HEK293 (cell line): Measurements from ENCODE around the gene MAGI1.

Experiments used
- CTCF ChIA-PET: fragments of 350-600 bp; formaldehyde crosslinking; extraction: SDS; loops from one replicate; lab custom pipeline; 2021; ENCODE audit warnings: antibody characterized with exemption; lab: Yijun Ruan, JAX
- POLR2A ChIA-PET: fragments of 300-600 bp; formaldehyde crosslinking; extraction: SDS; loops from one replicate; lab custom pipeline; 2020; ENCODE audit warnings: antibody characterized with exemption, inconsistent platforms; lab: Yijun Ruan, JAX
- H3K27ac ChIP-seq: fragments of 200-500 bp; sonication (Bioruptor generic); 2 replicates; pipeline ENCODE4 v1.5.1; 2014; ENCODE audit warnings: low read depth, low read length, control low read depth, inconsistent platforms; ENCODE audit errors: extremely low read depth
- H3K36me3 ChIP-seq, 2 experiments: fragments of 200-500 bp in 1 of 2; sonication (Bioruptor generic) in 1 of 2; 1 replicate in 1 of 2; 2 replicates in 1 of 2; pipeline ENCODE4 v1.5.1; 2014 to 2017; ENCODE audit warnings: inconsistent platforms in 2 of 2, low read length in 2 of 2; ENCODE audit not compliant: control insufficient read depth in 2 of 2, insufficient read depth in 1 of 2
- H3K4me1 ChIP-seq: fragments of 200-500 bp; sonication (Bioruptor generic); 2 replicates; pipeline ENCODE4 v1.5.1; 2014; ENCODE audit warnings: mild to moderate bottlenecking, low read length, inconsistent platforms; ENCODE audit not compliant: control insufficient read depth, insufficient read depth
- H3K4me3 ChIP-seq: 2 replicates; pipeline ENCODE4 v1.5.1; 2011; ENCODE audit warnings: low read depth, mild to moderate bottlenecking, control low read depth, low read length, moderate library complexity
- H3K9me3 ChIP-seq: fragments of 200-500 bp; sonication (Bioruptor generic); 2 replicates; pipeline ENCODE4 v1.5.1; 2014; ENCODE audit warnings: low read depth, low read length, inconsistent platforms; ENCODE audit not compliant: control insufficient read depth, insufficient read depth
- GFI1B ChIP-seq: fragments of 450-650 bp; formaldehyde crosslinking; IDR thresholded peaks from 2 replicates; pipeline ENCODE4 v1.5.1; 2016; ENCODE audit warnings: missing biosample characterization, missing genetic modification characterization
- IKZF3 ChIP-seq: fragments of 450-650 bp; IDR thresholded peaks from 2 replicates; pipeline ENCODE4 v1.5.0; 2018; ENCODE audit warnings: missing biosample characterization, mild to moderate bottlenecking, missing genetic modification characterization, moderate library complexity
- KLF8 ChIP-seq: fragments of 450-650 bp; formaldehyde crosslinking; IDR thresholded peaks from 2 replicates; pipeline ENCODE4 v1.5.1; 2016; ENCODE audit warnings: missing biosample characterization, missing genetic modification characterization
- PRDM6 ChIP-seq: fragments of 450-650 bp; formaldehyde crosslinking; IDR thresholded peaks from 2 replicates; pipeline ENCODE4 v1.5.1; 2017; ENCODE audit warnings: missing biosample characterization, missing genetic modification characterization
- SCRT1 ChIP-seq: fragments of 450-650 bp; formaldehyde crosslinking; IDR thresholded peaks from 2 replicates; pipeline ENCODE4 v1.5.1; 2016; ENCODE audit warnings: missing biosample characterization, missing genetic modification characterization, borderline replicate concordance
- SP7 ChIP-seq: fragments of 450-650 bp; formaldehyde crosslinking; IDR thresholded peaks from 2 replicates; pipeline ENCODE4 v1.5.1; 2016; ENCODE audit warnings: missing biosample characterization, missing genetic modification characterization
- ZFP3 ChIP-seq: fragments of 450-650 bp; formaldehyde crosslinking; IDR thresholded peaks from 2 replicates; pipeline ENCODE4 v1.5.1; 2016; ENCODE audit warnings: low read depth, missing biosample characterization, missing genetic modification characterization
- ZFP41 ChIP-seq: fragments of 450-650 bp; formaldehyde crosslinking; IDR thresholded peaks from 2 replicates; pipeline ENCODE4 v1.5.1; 2016; ENCODE audit warnings: missing biosample characterization, missing genetic modification characterization, borderline replicate concordance
- ZNF10 ChIP-seq: fragments of 450-650 bp; formaldehyde crosslinking; IDR thresholded peaks from 2 replicates; pipeline ENCODE4 v1.5.1; 2017; ENCODE audit warnings: missing biosample characterization, missing genetic modification characterization
- ZNF157 ChIP-seq: fragments of 450-650 bp; formaldehyde crosslinking; IDR thresholded peaks from 2 replicates; pipeline ENCODE4 v1.5.1; 2016; ENCODE audit warnings: missing biosample characterization, missing genetic modification characterization
- ZNF202 ChIP-seq: fragments of 450-650 bp; formaldehyde crosslinking; IDR thresholded peaks from 2 replicates; pipeline ENCODE4 v1.5.1; 2016; ENCODE audit warnings: missing biosample characterization, missing genetic modification characterization, borderline replicate concordance
- ZNF292 ChIP-seq: fragments of 450-650 bp; formaldehyde crosslinking; IDR thresholded peaks from 2 replicates; pipeline ENCODE4 v1.5.1; 2016; ENCODE audit warnings: low read depth, missing biosample characterization, missing genetic modification characterization, borderline replicate concordance
- ZNF311 ChIP-seq: fragments of 450-650 bp; formaldehyde crosslinking; IDR thresholded peaks from 2 replicates; pipeline ENCODE4 v1.5.1; 2017; ENCODE audit warnings: missing biosample characterization, missing genetic modification characterization, borderline replicate concordance
- ZNF362 ChIP-seq: fragments of 450-650 bp; formaldehyde crosslinking; IDR thresholded peaks from 2 replicates; pipeline ENCODE4 v1.5.1; 2016; ENCODE audit warnings: missing biosample characterization, missing genetic modification characterization
- ZNF366 ChIP-seq: fragments of 450-650 bp; formaldehyde crosslinking; conservative IDR thresholded peaks from 2 replicates; pipeline ENCODE4 v1.5.1; 2016; ENCODE audit warnings: missing biosample characterization, missing genetic modification characterization
- ZNF423 ChIP-seq: fragments of 450-650 bp; formaldehyde crosslinking; IDR thresholded peaks from 2 replicates; pipeline ENCODE4 v1.5.1; 2016; ENCODE audit warnings: missing biosample characterization, missing genetic modification characterization
- ZNF514 ChIP-seq: fragments of 450-650 bp; formaldehyde crosslinking; IDR thresholded peaks from 2 replicates; pipeline ENCODE4 v1.5.1; 2016; ENCODE audit warnings: missing biosample characterization, missing genetic modification characterization
- ZNF521 ChIP-seq: fragments of 450-650 bp; formaldehyde crosslinking; IDR thresholded peaks from 2 replicates; pipeline ENCODE4 v1.5.1; 2017; ENCODE audit warnings: missing biosample characterization, mild to moderate bottlenecking, missing genetic modification characterization
- ZNF571 ChIP-seq: fragments of 450-650 bp; formaldehyde crosslinking; IDR thresholded peaks from 2 replicates; pipeline ENCODE4 v1.5.0; 2017; ENCODE audit warnings: missing biosample characterization, missing genetic modification characterization
- ZNF623 ChIP-seq: fragments of 450-650 bp; formaldehyde crosslinking; IDR thresholded peaks from 2 replicates; pipeline ENCODE4 v1.5.1; 2016; ENCODE audit warnings: missing biosample characterization, missing genetic modification characterization
- ZXDB ChIP-seq: fragments of 450-650 bp; formaldehyde crosslinking; IDR thresholded peaks from 2 replicates; pipeline ENCODE4 v1.5.1; 2016; ENCODE audit warnings: missing biosample characterization, missing genetic modification characterization
- TF ChIP-seq, protein P1 (sequence below): fragments of 450-650 bp; formaldehyde crosslinking; IDR thresholded peaks from 2 replicates; pipeline ENCODE4 v1.5.1; 2016; ENCODE audit warnings: missing biosample characterization, missing genetic modification characterization
- TF ChIP-seq, protein P2 (sequence below): fragments of 450-650 bp; formaldehyde crosslinking; IDR thresholded peaks from 2 replicates; pipeline ENCODE4 v1.5.1; 2016; ENCODE audit warnings: missing biosample characterization, missing genetic modification characterization
- TF ChIP-seq, protein P3 (sequence below): fragments of 450-650 bp; IDR thresholded peaks from 2 replicates; pipeline ENCODE4 v1.5.1; 2018; ENCODE audit warnings: missing biosample characterization, mild to moderate bottlenecking, missing genetic modification characterization

The MAGI1 gene

DNA sequence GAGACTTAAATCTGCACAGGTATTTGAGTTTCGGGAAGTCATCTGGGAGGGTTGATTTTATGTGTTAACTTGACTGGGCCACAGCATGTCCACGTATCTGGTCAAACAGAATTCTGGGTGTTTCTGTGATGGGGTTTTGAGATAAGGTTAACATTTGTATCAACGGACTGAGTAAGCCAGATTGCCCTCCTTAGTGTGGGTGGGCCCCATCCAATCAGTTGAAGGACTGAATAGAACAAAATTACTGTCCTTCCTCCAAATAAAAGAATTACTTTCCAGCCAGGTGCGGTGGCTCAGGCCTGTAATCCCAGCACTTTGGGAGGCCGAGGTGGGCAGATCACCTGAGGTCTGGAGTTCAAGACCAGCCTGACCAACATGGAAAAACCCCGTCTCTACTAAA lies 399.3 kb downstream of the MAGI1 start:
- no peaks in the 10 kb centered on the region for H3K36me3 ChIP-seq
- H3K4me3 ChIP-seq = no peak overlapping the region
- TF ChIP-seq, protein P1, sequence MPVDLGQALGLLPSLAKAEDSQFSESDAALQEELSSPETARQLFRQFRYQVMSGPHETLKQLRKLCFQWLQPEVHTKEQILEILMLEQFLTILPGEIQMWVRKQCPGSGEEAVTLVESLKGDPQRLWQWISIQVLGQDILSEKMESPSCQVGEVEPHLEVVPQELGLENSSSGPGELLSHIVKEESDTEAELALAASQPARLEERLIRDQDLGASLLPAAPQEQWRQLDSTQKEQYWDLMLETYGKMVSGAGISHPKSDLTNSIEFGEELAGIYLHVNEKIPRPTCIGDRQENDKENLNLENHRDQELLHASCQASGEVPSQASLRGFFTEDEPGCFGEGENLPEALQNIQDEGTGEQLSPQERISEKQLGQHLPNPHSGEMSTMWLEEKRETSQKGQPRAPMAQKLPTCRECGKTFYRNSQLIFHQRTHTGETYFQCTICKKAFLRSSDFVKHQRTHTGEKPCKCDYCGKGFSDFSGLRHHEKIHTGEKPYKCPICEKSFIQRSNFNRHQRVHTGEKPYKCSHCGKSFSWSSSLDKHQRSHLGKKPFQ (tag by site-specific recombination) = no peak
- TF ChIP-seq ZFP3 (tag by site-specific recombination) (no peak), ZNF10 (tag by site-specific recombination) (peak; percentile 96), KLF8 (no peak), GFI1B (no peak)
- H3K27ac ChIP-seq = no peak overlapping the region
- CTCF ChIA-PET = no interaction called here
- H3K4me1 ChIP-seq = 0 out of 2 replicates have a peak, but pooled peaks cover 3% of the 10 kb centered on the region
- H3K9me3 ChIP-seq = no peaks in the 10 kb centered on the region
- POLR2A ChIA-PET = no interaction called here

GRCh38 chr3:65638301-65638700 lies 400.4 kb downstream of the MAGI1 start:
- Histone ChIP-seq H3K4me3 (no peak overlapping the region), H3K4me1 (0 out of 2 replicates have a peak, but pooled peaks cover 3% of the 10 kb centered on the region), H3K27ac (no peak overlapping the region), H3K36me3 (no peaks in the 10 kb centered on the region), H3K9me3 (no peaks in the 10 kb centered on the region)
- ChIA-PET CTCF (interaction anchor here (0.6 kb wide), 1 partner anchor 222 kb away, joined by 3 read pairs; no protein-coding TSS in a partner anchor), POLR2A (no interaction called here)
- no peak for TF ChIP-seq ZFP41 (tag by site-specific recombination)
- peak; percentile 54; the same call in 1 of the 2 replicates for TF ChIP-seq ZNF362 (tag by site-specific recombination)
- no peak for TF ChIP-seq ZNF292 (tag by site-specific recombination)

DNA sequence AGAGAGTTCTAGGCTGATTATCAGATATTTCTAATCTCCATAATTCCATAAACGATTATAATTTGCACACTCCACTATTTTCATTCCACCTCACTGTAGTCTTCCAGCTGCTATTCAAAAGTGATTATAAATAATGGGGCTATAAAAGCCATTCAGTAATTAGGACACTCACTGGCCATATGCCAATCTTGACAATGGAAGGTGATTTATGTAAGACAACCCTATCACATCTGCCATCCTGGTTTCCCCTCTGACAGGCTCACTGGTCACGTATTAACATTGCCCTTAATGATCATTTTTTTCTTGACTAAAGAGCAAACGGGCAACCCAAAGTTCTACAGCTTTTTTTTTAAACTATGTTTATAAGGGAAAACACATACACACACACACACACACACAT lies 402.4 kb downstream of the MAGI1 start:
- Histone ChIP-seq H3K4me1 (peaks cover 8% of the 10 kb centered on the region; the same call in 1 of the 2 replicates), H3K4me3 (no peak overlapping the region), H3K36me3 (no peaks in the 10 kb centered on the region), H3K27ac (no peak overlapping the region), H3K9me3 (no peaks in the 10 kb centered on the region)
- ChIA-PET POLR2A (no interaction called here), CTCF (no interaction called here)
- TF ChIP-seq ZNF202 (tag by site-specific recombination) (no peak), ZNF311 (tag by site-specific recombination) (no peak), SP7 (tag by site-specific recombination) (no peak), ZNF521 (no peak), ZNF157 (tag by site-specific recombination) (no peak), ZNF571 (tag by site-specific recombination) (no peak), SCRT1 (tag by site-specific recombination) (no peak), ZNF514 (no peak), ZNF423 (tag by site-specific recombination) (no peak), ZNF366 (tag by site-specific recombination) (peak; percentile 48), IKZF3 (tag by site-specific recombination) (peak; percentile 66; the same call in 1 of the 2 replicates), ZNF623 (tag by site-specific recombination) (no peak), ZXDB (no peak), ZFP41 (tag by site-specific recombination) (no peak), PRDM6 (tag by site-specific recombination) (peak; percentile 38; the same call in 1 of the 2 replicates)
- TF ChIP-seq, protein P2, sequence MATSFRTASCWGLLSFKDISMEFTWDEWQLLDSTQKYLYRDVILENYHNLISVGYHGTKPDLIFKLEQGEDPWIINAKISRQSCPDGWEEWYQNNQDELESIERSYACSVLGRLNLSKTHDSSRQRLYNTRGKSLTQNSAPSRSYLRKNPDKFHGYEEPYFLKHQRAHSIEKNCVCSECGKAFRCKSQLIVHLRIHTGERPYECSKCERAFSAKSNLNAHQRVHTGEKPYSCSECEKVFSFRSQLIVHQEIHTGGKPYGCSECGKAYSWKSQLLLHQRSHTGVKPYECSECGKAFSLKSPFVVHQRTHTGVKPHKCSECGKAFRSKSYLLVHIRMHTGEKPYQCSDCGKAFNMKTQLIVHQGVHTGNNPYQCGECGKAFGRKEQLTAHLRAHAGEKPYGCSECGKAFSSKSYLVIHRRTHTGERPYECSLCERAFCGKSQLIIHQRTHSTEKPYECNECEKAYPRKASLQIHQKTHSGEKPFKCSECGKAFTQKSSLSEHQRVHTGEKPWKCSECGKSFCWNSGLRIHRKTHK (tag by site-specific recombination) = no peak
- TF ChIP-seq, protein P3, sequence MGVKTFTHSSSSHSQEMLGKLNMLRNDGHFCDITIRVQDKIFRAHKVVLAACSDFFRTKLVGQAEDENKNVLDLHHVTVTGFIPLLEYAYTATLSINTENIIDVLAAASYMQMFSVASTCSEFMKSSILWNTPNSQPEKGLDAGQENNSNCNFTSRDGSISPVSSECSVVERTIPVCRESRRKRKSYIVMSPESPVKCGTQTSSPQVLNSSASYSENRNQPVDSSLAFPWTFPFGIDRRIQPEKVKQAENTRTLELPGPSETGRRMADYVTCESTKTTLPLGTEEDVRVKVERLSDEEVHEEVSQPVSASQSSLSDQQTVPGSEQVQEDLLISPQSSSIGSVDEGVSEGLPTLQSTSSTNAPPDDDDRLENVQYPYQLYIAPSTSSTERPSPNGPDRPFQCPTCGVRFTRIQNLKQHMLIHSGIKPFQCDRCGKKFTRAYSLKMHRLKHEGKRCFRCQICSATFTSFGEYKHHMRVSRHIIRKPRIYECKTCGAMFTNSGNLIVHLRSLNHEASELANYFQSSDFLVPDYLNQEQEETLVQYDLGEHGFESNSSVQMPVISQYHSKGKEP (tag by site-specific recombination) = no peak
